Measurements from ENCODE around the gene PLAA.

DNA sequence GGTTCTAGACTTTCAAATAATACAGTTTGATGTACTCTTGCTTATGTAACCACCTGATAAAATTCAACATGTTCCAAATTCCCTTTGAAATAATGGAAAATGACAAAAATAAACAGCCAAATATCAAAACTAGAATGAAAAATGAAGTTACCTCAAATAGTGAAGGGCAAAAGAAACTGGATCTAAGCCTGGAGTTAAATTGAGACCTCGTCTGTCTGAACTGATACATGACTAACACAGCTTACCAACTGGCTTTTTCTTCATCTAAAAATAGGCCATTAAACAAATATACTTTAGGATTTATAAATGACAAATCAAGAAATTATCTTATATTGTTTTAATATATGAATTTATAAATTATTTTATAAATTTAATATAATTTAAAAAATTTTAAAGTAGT, 42.4 kb downstream of the PLAA start:
- TF ChIP-seq, protein P1, sequence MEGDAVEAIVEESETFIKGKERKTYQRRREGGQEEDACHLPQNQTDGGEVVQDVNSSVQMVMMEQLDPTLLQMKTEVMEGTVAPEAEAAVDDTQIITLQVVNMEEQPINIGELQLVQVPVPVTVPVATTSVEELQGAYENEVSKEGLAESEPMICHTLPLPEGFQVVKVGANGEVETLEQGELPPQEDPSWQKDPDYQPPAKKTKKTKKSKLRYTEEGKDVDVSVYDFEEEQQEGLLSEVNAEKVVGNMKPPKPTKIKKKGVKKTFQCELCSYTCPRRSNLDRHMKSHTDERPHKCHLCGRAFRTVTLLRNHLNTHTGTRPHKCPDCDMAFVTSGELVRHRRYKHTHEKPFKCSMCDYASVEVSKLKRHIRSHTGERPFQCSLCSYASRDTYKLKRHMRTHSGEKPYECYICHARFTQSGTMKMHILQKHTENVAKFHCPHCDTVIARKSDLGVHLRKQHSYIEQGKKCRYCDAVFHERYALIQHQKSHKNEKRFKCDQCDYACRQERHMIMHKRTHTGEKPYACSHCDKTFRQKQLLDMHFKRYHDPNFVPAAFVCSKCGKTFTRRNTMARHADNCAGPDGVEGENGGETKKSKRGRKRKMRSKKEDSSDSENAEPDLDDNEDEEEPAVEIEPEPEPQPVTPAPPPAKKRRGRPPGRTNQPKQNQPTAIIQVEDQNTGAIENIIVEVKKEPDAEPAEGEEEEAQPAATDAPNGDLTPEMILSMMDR (IDR thresholded peaks at IDR 0.05): no peak
- TF ChIP-seq POLR2A (IDR thresholded peaks at IDR 0.05; ENCODE audit: low read depth) (no peak), POLR2AphosphoS5 (IDR thresholded peaks at IDR 0.05) (no peak)

Measured in esophagus muscularis mucosa (tissue), 3 donors.